GM18873 (cell line): ENCODE measurements around the gene MAP3K9.

Experiments used
- ATAC-seq: cut with Tn5 transposase; IDR thresholded peaks from one replicate; pipeline ENCODE4 v1.9.1; 2021; ENCODE audit warnings: mild to moderate bottlenecking, moderate library complexity, moderate number of reproducible peaks; ENCODE audit not compliant: unreplicated experiment, low FRiP score

Gene MAP3K9

GRCh38 chr14:70789361-70789760, 20.0 kb downstream of the MAP3K9 start:
- no peak for ATAC-seq

DNA sequence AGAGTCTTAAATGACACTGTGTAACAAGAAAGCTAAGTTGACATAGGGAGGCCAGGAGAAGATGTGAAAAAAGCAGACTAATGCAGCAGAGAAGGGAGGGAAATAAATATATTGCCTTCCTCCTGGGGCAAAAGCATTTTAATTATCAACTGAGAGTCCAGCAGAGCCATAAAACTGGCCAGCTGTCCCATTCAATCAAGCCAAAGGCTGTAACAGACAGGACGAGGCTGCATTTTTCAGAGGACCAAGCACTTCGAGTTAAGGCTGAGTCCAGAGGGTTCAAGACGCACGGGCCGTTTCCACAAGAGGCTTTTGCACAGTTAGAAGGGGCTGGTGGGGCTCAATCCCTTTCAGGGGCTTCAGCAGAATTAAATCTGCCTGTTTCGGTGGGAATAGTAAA, 20.4 kb downstream of the MAP3K9 start:
- no peak for ATAC-seq

DNA sequence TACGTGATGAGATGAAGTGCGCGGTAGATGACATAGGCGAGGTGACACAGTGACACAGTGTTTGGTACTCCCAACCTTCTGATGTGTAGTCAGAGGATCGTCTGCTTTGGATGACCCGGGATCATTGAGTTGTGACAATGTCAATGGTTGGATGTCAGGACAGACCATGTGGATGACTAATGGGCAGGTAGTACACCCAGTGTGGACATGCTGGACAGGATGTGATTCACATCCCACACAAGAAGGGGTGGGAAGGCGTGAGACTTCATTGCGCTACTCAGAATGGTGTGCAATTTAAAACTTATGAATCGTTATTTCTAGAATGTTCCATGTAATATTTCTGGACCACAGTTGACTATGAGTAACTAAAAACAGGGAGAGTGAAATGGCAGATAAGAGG, 23.8 kb downstream of the MAP3K9 start:
- no peak for ATAC-seq

GRCh38 chr14:70784886-70785285, 24.4 kb downstream of the MAP3K9 start:
- no peak for ATAC-seq

DNA sequence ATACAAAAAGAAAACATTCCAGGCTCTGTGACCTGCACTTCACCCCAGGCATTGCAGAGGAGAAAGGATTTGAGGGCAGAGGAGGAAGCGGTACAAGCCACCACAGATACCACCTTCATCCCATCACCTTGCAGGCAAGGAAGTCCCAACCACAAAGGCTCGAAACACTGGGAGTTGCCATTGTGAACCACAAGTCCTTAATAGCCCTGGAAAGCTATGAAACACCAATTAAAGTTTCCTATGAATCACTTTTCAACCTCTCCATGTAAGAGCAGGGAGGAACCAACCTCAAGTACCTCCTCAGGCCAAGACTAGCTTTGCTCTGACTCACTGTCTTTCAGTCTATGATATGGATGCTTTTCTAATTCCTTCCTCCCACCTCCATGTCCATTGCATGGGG, 27.0 kb downstream of the MAP3K9 start:
- no peak for ATAC-seq

GRCh38 chr14:70780396-70781075, 28.8 kb downstream of the MAP3K9 start:
- no peak for ATAC-seq

DNA sequence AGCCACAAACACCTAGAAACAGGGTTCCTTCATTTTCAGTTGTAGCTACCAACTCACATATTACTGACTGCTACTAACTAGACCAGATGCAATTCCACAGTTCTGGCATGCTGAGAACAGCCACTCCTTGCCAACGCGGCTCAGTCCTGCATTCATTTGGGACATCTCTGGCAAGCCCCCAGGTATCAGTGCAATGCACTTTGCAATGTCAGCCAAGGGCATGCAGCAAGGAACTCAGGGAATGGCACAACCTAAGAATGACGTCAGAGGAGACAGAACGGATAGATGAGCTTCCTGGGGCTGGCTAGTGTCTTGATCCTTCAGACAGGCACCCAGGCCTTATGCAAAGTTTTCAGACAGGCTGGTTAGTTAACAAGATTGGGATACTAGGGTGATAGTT, 29.6 kb downstream of the MAP3K9 start:
- ATAC-seq: no peak

DNA sequence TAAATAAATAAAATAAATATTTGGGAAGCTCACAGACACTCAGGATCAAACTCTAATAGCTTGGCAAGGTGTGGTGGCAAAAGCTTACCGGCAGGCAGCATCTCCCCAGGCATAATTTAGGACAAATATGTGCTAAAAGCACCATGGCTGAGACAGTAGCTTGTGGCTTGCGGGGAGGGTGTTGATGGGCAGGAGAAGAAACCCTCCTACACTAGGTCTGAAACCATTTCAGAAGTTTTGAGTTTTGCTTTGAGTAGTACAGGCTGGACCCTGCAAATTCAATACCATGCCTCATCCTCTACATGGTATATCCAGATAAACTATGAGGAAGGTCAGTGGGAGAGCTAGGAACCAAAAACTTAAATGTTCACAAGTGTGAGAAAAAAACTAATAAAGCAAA, 33.1 kb downstream of the MAP3K9 start:
- ATAC-seq: no peak

GRCh38 chr14:70773182-70773862, 36.0 kb downstream of the MAP3K9 start:
- ATAC-seq: no peak

DNA sequence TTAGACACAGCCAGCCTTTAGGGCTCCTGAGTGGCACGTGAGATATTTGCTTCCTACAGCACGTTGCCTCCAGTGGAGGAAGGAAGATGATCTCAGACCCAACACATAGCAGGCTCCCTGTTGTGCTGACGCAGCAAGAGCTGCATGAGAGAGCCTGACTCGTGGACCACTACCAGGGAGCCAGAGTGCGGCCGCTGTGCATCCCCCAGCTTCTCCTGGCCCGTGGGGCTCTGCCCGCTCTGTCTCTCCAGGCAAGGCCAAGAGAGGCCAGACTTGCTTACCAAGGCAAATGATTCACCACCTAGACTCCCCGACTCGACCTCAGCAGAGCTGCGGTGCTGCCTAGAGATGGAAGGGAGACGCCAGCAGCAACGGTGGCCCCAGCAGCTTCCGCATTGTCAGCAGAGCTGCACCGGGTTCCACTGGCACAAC, 37.5 kb downstream of the MAP3K9 start:
- no peak for ATAC-seq

DNA sequence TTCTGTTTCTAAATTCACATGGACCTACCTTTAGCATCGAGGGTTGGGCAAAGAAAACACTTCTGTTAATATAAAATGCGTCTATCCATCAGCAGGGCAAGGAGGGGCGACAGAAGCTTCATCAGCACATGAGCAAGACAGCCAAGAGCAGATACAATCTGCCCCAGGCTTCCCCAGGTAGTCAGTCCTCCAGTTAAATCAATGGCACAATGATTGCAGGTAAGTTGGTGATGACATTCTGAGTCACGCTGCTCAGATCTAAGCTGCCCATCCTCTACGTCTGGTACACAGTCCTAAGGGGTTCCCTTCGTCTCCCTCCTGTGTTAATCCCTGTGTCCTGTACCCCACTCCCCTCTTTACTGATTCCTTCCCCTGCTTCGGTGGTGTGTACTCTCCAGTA, 38.8 kb downstream of the MAP3K9 start:
- ATAC-seq: no peak

- no peak for ATAC-seq
Observed at GRCh38 chr14:70759398-70759797, 49.9 kb downstream of the MAP3K9 start.

DNA sequence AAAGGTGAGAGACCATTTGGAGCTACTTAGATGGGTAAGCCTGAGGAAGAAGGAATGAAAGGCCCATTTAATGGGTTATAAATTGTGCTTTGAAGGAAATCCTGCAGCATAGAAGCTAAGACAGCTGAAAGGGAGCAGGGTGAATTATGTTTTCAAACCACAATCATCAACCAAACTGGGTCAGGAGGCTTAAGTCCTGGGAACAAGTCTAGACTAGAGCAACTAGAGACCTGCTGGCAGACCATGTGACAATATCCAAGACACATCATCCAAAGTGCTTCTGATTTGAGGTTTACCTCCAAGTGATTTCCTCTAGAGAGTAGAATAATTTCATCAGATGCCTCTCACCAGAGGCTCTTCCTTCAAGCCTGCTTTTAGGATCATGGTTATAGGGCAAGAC, 53.7 kb downstream of the MAP3K9 start:
- ATAC-seq: no peak

- ATAC-seq: no peak
Observed at GRCh38 chr14:70754991-70755390, 54.3 kb downstream of the MAP3K9 start.

DNA sequence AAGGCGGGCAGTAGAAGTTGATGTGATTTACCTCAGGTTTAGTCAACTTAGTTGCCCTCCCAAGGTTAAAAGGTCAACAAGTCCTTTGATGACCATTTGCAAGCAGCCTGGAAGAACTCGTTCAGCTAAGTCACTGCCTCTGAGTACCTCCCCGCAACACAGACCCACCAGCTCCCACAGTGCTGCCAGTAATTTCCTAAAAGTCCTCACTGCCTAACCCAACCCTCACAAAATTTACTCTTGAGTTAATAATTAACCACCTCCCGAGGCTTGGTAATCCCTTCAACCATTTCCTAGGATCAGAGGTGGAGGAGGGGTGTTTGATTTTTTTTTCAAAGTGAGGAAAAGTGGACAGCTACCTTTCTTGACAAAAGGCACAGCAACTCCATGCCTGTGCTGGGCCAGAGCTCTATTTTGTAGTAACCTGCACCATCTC, 55.8 kb downstream of the MAP3K9 start:
- no peak for ATAC-seq

DNA sequence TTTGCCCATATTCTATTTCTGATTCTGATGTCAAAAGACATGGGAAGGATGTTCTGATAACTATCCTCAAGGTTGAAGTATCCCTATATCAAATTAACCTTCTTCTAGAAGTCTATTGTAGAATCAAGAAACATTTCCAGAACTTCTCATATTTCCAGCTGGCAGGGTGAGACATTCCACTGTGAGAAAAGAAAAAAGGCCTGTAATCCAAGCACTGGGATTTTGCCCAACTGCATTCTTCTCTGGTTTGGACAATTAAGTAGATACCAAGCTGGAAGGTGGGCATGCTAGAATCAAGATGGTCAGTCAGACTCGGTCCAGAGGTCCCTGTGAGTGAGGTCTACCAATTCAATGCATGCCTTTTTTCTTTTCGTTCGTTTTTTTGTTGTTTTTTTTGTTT, 60.9 kb downstream of the MAP3K9 start:
- no peak for ATAC-seq

GRCh38 chr14:70744641-70745040, 64.7 kb downstream of the MAP3K9 start:
- ATAC-seq: no peak

- ATAC-seq: no peak
Observed at GRCh38 chr14:70742316-70742715, 67.0 kb downstream of the MAP3K9 start.

GRCh38 chr14:70741482-70741881, 67.8 kb downstream of the MAP3K9 start:
- no peak for ATAC-seq

DNA sequence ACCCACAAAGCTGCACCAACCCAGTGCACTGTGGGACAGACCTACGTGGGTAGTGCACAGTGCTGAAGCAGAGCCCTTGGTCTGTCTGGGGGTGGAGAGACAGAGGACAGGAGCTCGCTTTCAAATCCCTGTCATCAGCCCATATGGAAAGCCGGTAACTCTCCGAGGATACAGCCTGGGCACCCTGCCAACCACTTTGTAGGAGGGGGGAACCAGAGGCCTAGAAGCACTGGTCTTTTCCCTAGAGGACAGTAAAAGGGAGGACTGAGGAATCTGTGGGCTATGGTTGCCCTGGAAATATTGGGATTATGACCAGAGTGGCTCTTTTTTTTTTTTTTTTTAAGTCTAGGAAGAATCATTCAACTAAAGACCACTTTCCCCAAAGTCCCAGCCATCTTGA, 74.3 kb downstream of the MAP3K9 start:
- ATAC-seq: no peak

- no peak for ATAC-seq
Observed at GRCh38 chr14:70731447-70732239, 77.7 kb downstream of the MAP3K9 start.
